Endothelial cell of umbilical vein (primary cell): ENCODE data around the gene NR1H3.
"Not testable (repeated sequence)": the region's sequence is repeated elsewhere in the genome, so short reads cannot be mapped to it uniquely, and the experiment has no call there.

Experiments
- EZH2 ChIP-seq: IDR thresholded peaks from 2 replicates; pipeline ENCODE4 v1.6.1; 2012; ENCODE audit warnings: borderline replicate concordance, low read depth, mild to moderate bottlenecking, moderate library complexity, low read length, inconsistent platforms; ENCODE audit not compliant: severe bottlenecking
- FOS ChIP-seq: IDR thresholded peaks from 2 replicates; pipeline ENCODE4 v1.6.1; 2011; ENCODE audit warnings: mild to moderate bottlenecking, low read length, moderate library complexity, borderline replicate concordance; ENCODE audit not compliant: insufficient read depth
- GATA2 ChIP-seq: IDR thresholded peaks from 2 replicates; pipeline ENCODE4 v1.7.0; 2011; ENCODE audit warnings: low read depth, mild to moderate bottlenecking, moderate library complexity, mixed read lengths, low read length; ENCODE audit not compliant: insufficient read length, insufficient read depth
- JUN ChIP-seq: IDR thresholded peaks from 2 replicates; pipeline ENCODE4 v1.6.1; 2011; ENCODE audit warnings: borderline replicate concordance, low read depth; ENCODE audit not compliant: insufficient read length, insufficient read depth
- MYC ChIP-seq: IDR thresholded peaks from one replicate; pipeline ENCODE4 v1.6.1; 2011; ENCODE audit warnings: mild to moderate bottlenecking, low read depth, low read length
- POLR2A ChIP-seq: IDR thresholded peaks from 2 replicates; pipeline ENCODE4 v1.6.1; 2012; ENCODE audit warnings: low read depth, mild to moderate bottlenecking, control low read depth, low read length
- POLR2AphosphoS5 ChIP-seq: IDR thresholded peaks from 2 replicates; pipeline ENCODE4 v1.6.1; 2012; ENCODE audit warnings: low read depth, mild to moderate bottlenecking, control low read depth, low read length, moderate library complexity; ENCODE audit not compliant: insufficient read depth
- TF ChIP-seq, protein P1 (sequence below), 2 donors: IDR thresholded peaks; 1 replicate in 1 of 2; 2 replicates in 1 of 2; pipeline ENCODE4 v1.5.1; 2011; ENCODE audit warnings: low read length in 2 of 2, mild to moderate bottlenecking in 2 of 2, moderate library complexity in 2 of 2, control low read depth in 1 of 2, inconsistent platforms in 1 of 2, low read depth in 1 of 2; ENCODE audit not compliant: insufficient read depth in 1 of 2; ENCODE audit errors: extremely low read depth in 1 of 2
- TF ChIP-seq, protein P2 (sequence below): IDR thresholded peaks from 2 replicates; pipeline ENCODE4 v1.6.1; 2011; ENCODE audit not compliant: insufficient read depth, insufficient read length

DNA sequence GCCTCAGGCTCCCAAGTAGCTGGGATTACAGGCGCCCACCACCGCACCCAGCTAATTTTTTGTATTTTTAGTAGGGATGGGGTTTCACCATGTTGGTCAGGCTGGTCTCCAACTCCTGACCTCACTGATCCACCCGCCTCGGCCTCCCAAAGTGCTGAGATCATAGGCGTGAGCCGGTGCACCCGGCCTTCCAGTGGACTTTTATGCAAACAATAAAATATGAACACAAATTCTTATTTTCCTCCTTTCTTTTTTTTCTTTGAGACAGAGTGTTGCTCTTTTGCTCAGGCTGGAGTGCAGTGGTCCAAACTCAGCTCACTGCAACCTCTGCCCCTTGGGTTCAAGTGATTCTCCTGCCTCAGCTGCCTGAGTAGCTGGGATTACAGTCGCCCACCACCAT, 58.7 kb downstream of the NR1H3 start:
- TF ChIP-seq, protein P1, sequence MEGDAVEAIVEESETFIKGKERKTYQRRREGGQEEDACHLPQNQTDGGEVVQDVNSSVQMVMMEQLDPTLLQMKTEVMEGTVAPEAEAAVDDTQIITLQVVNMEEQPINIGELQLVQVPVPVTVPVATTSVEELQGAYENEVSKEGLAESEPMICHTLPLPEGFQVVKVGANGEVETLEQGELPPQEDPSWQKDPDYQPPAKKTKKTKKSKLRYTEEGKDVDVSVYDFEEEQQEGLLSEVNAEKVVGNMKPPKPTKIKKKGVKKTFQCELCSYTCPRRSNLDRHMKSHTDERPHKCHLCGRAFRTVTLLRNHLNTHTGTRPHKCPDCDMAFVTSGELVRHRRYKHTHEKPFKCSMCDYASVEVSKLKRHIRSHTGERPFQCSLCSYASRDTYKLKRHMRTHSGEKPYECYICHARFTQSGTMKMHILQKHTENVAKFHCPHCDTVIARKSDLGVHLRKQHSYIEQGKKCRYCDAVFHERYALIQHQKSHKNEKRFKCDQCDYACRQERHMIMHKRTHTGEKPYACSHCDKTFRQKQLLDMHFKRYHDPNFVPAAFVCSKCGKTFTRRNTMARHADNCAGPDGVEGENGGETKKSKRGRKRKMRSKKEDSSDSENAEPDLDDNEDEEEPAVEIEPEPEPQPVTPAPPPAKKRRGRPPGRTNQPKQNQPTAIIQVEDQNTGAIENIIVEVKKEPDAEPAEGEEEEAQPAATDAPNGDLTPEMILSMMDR (IDR thresholded peaks at IDR 0.05; ENCODE audit: extremely low read depth in 1 of 2, insufficient read depth in 1 of 2, low read depth in 1 of 2, low read length in 2 of 2): not testable (repeated sequence)
- not testable (repeated sequence) for TF ChIP-seq JUN, POLR2A, FOS, EZH2, GATA2, POLR2AphosphoS5, MYC
- TF ChIP-seq, protein P2, sequence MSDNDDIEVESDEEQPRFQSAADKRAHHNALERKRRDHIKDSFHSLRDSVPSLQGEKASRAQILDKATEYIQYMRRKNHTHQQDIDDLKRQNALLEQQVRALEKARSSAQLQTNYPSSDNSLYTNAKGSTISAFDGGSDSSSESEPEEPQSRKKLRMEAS: not testable (repeated sequence)
